GM12878 (cell line): ENCODE results near the gene TCERG1L.

Experiments used
- CBFB ChIP-seq: IDR thresholded peaks from 2 replicates; pipeline ENCODE4 v1.6.1; 2016; ENCODE audit warnings: antibody characterized with exemption, low read depth
- EP300 ChIP-seq, 2 experiments: fragments of 150-350 bp in 1 of 2; IDR thresholded peaks; 2 replicates each; pipeline ENCODE4 v1.6.1; 2011 to 2012; ENCODE audit warnings: low read depth in 2 of 2, low read length in 2 of 2, borderline replicate concordance in 1 of 2, improper control_type of control experiment in 1 of 2, inconsistent platforms in 1 of 2; ENCODE audit not compliant: control insufficient read depth in 1 of 2
- NFYA ChIP-seq: IDR thresholded peaks from 2 replicates; pipeline ENCODE4 v1.6.1; 2011; ENCODE audit warnings: low read depth, mild to moderate bottlenecking, low read length, improper control_type of control experiment, borderline replicate concordance
- POLR2A ChIP-seq: IDR thresholded peaks from 2 replicates; pipeline ENCODE4 v1.6.1; 2011; ENCODE audit warnings: low read depth, mild to moderate bottlenecking, low read length
- POU2F2 ChIP-seq: IDR thresholded peaks from 3 replicates; pipeline ENCODE4 v1.6.1; 2011; ENCODE audit warnings: low read depth, mild to moderate bottlenecking, low read length, borderline replicate concordance
- TF ChIP-seq, protein P1 (sequence below): fragments of 450-650 bp; formaldehyde crosslinking; IDR thresholded peaks from 2 replicates; pipeline ENCODE4 v1.4.0; 2020; ENCODE audit warnings: mild to moderate bottlenecking, moderate library complexity

GRCh38 chr10:131141645-131142516, 169.6 kb downstream of the TCERG1L start:
- TF ChIP-seq POU2F2 (no peak), EP300 (IDR thresholded peaks at IDR 0.05; ENCODE audit: borderline replicate concordance in 1 of 2, control insufficient read depth in 1 of 2, low read depth in 2 of 2, low read length in 2 of 2) (no peak), CBFB (no peak), POLR2A (no peak), NFYA (no peak)
- TF ChIP-seq, protein P1, sequence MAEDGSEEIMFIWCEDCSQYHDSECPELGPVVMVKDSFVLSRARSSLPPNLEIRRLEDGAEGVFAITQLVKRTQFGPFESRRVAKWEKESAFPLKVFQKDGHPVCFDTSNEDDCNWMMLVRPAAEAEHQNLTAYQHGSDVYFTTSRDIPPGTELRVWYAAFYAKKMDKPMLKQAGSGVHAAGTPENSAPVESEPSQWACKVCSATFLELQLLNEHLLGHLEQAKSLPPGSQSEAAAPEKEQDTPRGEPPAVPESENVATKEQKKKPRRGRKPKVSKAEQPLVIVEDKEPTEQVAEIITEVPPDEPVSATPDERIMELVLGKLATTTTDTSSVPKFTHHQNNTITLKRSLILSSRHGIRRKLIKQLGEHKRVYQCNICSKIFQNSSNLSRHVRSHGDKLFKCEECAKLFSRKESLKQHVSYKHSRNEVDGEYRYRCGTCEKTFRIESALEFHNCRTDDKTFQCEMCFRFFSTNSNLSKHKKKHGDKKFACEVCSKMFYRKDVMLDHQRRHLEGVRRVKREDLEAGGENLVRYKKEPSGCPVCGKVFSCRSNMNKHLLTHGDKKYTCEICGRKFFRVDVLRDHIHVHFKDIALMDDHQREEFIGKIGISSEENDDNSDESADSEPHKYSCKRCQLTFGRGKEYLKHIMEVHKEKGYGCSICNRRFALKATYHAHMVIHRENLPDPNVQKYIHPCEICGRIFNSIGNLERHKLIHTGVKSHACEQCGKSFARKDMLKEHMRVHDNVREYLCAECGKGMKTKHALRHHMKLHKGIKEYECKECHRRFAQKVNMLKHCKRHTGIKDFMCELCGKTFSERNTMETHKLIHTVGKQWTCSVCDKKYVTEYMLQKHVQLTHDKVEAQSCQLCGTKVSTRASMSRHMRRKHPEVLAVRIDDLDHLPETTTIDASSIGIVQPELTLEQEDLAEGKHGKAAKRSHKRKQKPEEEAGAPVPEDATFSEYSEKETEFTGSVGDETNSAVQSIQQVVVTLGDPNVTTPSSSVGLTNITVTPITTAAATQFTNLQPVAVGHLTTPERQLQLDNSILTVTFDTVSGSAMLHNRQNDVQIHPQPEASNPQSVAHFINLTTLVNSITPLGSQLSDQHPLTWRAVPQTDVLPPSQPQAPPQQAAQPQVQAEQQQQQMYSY (CRISPR knock-in tag) = no peak
